Measurements from ENCODE around the gene PYGB. TPM values are rescaled to one million over a fixed set of nuclear protein-coding genes. Genes with fewer than 3 reads are reported as not detected.
"Not testable (repeated sequence)": the region's sequence is repeated elsewhere in the genome, so short reads cannot be mapped to it uniquely, and the experiment has no call there.

PYGB gene
- total RNA-seq, 1 experiment from 2014 or later = 118 TPM

- peak; percentile 48 for DNase-seq (ENCODE audit: low spot score)
Measured at GRCh38 chr20:25296094-25297093, 48.5 kb downstream of the PYGB start.

DNA sequence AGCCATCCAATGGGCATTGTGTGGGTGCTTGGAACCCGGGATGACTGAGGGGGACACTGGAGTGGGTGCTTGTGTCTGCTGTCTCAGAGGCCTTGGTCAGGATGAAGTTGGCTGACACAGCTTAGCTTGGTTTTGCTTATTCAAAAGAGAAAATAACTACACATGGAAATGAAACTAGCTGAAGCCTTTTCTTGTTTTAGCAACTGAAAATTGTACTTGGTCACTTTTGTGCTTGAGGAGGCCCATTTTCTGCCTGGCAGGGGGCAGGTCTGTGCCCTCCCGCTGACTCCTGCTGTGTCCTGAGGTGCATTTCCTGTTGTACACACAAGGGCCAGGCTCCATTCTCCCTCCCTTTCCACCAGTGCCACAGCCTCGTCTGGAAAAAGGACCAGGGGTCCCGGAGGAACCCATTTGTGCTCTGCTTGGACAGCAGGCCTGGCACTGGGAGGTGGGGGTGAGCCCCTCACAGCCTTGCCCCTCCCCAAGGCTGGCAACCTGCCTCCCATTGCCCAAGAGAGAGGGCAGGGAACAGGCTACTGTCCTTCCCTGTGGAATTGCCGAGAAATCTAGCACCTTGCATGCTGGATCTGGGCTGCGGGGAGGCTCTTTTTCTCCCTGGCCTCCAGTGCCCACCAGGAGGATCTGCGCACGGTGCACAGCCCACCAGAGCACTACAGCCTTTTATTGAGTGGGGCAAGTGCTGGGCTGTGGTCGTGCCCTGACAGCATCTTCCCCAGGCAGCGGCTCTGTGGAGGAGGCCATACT lies 49.4 kb downstream of the PYGB start:
- DNase-seq (ENCODE audit: low spot score) = peak; percentile 33

DNA sequence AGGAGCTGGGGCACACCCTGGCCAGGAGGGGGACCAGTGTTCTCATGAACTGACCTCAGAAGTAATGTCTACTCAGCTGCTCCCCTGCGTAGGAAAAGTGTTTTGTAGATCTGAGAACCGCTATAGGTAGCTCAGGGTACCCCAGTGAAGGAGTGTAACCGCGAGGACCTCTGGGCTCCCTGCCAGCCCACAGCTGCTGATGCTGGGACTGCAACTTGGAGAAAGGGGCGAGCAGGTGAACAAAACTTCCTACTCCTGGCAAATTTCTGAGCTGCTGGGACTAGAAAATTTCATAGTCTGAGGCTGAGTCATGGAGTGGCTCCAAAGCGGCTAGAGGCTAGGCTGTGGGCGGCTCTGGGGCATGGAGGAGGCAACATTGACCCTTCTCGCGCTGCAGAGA lies 51.9 kb downstream of the PYGB start:
- DNase-seq (ENCODE audit: low spot score) = peak; percentile 63

- peak; percentile 51 for DNase-seq (ENCODE audit: low spot score)
Measured at GRCh38 chr20:25300496-25301170, 52.7 kb downstream of the PYGB start.

DNA sequence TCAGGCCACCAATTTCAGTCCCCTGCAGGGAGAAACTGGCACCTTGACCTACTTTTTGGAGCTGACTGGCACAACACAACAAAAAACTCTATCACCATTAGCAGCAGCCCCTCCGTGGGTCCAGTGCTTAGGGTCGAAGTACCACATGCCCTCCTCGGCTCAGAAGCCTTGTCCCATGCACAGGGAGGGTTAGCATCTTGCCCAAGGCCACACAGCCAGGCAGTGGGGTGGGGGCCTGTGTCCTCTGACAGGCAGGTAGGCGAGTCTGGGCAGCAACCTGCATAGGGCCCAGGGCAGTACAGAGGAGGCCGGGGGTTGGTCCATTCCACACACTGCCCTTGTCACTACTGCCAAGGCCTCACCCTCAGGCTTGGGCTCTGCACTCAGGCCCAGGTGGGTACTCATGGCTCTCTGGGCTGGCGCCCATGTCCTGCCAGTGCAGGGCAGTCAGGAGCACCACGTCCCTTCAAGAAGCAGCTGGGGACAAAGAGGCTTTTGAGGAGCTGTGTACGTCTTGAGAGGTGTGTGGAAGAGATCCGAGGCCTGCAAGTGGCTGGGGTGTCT lies 53.6 kb downstream of the PYGB start:
- no peak for DNase-seq (ENCODE audit: low spot score)

DNA sequence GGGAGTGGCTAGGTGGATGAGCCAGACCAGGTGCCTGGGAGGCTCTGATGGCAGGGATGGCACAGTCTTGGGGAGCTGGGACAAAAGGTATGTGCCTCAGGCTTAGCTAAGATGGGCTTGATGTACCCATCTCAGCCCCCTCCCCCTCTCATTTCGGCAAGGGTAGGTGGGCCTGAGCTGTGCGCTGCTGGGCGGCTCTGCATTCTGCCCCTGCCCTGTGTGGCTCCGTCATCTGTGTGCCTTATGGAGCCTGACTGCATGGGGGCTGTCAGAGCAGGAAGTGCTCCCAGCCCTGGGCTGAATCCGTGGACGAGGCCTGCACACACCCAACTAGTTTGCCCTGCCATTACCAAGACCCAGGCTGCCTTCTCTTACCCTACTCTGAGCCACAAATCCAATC lies 54.7 kb downstream of the PYGB start:
- no peak for DNase-seq (ENCODE audit: low spot score)

DNA sequence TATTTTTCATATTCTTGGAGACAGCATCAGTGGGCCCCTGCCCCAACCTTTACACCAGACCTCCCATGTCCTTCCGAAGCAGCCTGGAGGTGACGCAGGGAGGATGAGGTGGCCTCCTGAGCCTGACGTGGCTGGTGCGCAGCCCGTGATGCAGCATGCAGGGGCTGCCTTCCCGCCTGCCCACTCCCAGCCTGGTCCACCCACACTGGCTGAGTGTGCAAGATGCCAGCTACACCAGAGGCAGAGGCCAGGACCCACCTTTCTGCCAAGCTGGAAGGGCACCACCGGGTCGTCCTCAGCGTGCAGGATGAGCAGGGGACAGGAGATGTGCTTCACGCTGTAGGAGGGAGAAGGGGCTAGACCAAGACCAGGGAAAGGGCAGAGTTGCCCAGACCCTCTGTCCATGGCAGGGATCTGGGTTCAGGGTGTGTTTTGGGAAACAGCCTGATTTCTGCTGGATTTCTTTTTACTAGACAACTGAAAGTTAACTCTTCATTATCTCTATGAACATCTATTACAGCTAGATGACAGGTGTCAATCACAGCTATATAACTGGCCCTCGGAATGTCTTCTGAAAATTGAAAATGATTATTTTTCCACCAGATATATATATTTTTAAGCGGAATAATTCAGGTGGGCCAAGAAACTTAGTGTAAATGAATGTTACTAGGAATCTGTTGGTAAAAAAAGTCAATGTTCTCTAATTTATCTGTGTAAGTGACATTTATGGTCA lies 55.6 kb downstream of the PYGB start:
- DNase-seq (ENCODE audit: low spot score) = no peak

DNA sequence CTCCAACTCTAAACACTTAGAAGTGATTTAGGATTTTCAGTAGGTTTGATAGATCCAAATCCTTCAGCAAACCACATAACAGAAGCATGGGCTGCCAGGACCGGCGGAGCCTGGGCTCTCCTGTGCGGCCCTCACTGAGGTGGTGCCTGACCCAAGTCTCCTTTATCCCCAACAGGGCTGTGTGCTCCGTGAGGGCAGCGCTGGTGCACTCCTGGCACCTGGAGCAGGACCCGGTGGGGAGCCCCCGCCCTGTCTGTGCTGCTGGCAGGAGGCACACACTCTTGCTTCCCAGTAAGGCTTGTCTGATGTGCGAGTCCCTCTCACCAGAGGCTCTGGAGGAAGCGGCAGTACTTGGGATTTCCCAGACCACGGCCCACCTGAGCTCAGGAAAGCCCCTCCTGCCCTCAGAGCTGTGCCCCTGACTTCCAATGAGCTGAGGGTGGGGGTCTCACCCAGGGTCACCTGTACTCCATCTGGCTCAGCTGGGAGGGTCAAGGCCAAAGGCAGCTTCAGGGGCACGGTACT lies 56.2 kb downstream of the PYGB start:
- no peak for DNase-seq (ENCODE audit: low spot score)

DNA sequence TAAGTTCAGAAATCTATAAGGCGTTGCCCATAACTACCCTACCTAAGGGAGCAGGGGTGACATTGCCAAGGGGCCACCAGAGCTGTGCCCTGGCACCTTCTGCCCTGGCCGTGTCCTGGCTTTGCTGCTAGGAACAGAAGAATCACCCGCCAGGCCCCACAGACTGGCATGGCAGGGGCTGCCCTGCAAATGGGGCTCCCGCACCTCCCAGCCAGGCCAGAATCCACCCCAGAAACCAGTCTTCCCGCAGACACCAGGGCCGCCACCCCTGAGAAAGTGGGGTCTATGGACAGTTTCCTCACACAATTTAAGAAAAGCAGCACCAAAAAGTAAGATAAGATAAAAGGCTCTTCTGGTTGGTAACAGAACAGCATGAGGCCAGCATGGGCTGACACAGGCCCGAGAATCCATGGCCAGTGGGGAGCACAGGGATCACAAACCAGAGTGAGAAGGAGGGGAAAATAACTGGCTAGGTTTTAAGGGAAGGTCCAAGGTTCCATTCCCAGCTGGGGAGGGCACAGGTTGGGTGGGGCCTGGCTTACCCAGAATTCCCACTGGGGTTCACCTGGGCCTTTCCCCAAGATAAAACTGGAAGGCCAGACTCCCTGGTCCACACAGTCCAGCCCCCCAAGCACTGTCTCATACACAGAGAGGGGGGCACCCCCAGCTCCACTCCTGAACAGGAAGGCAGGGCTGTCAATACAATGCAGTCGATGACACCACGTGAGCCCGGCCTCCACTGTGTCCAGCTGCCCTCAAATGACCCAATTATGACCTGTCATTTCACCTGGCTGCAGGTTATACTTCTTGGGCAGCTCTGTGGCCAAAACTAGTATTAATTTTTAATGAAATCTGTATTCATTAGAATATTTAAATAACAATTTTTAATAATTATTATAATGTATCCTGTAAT lies 59.4 kb downstream of the PYGB start:
- DNase-seq (ENCODE audit: low spot score) = no peak

DNA sequence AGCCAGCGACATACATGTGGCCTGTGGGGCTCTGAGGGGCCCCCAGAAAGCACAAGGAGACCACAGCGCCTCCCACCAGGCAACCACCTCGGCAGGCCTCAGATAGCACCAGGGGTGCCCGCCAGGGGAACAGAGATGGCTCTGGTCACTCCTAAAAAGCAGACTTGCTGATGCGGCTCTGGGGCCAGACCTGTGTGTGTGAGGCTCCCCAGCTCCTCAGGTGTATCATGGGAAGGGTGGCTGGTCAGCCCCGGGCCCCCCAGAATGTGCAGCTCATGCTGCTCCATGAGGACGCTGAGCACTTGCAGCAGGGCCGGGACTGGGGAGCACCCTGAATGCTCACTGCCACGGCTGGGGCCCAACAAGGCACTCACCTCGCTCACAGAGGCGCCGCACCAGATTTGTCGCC lies 60.2 kb downstream of the PYGB start:
- DNase-seq (ENCODE audit: low spot score) = no peak

DNA sequence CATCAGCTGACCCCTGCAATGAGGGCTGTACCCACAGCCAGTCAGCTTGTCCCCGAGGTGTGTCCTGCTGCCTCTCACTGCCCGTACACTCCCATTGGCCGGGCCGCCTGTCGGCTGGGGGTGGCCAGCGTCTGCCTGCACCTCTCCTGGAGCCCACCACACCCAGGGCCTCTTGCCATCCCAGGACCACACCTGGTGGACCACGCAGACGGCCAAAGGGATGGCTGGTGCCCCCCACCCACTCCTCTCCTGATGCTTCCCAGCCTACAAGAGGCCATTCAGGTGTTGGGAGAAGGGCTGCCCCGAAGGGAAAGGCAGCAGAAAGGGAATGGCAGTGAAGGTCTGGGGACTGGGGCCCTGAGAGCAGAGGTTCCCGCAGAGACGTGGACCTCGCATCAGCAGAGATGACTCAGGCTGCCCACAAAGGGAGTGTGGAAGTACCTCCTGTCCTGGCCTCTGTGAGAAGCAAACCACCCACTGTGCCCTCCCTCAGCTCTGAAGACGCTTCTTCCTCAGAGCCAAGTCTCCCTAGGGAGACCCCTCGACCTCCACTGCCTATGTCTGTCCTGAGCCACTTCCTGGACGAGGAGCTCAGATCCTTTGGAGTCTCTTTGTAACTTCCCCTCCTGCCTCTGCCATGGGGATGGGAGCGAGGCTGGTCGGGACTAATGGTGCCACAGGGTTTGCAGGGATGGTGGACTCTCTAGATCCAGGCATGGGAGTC lies 60.9 kb downstream of the PYGB start:
- DNase-seq (ENCODE audit: low spot score) = peak; percentile 93

DNA sequence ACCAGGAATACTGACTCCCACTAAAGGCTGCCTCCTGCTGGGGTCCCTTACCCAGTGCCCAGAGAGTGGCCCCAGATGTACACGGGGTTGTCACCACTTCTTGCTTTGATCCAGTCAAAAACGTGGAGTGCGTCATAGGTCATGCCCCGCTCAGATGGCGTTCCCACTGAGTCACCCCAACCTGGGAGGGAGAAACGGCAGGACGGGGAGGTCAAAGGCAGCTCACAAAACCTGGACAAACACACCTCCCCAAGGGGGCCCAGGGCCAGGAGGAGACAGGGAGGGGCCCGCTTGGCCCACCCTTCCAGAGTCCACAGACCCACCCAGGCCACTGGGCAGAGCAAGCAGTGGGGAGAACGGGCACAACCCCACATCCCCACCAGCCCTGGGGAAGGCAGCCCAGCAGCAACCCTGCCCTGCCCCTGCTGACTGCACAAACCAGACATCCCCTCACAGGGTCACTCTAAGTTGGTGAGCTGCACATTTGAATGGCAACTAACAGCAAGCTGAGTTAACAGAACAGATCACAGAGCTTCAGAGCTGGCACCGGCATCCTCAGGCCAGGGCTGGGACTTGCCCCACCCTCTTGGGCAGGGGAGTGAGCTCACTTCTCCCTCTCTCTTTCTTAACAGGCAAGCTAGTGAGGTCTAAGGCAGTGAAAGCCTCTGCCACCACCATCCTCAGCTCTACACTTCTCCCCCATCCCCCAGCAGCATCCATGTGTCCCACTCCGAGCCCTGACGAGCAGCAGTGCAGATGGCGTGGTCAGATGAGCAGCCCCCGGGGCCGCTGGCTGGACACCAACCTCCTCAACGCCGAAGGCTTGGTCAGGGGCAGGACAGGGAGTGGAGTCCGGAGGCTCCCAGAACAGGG lies 61.7 kb downstream of the PYGB start:
- DNase-seq (ENCODE audit: low spot score) = peak; percentile 96

DNA sequence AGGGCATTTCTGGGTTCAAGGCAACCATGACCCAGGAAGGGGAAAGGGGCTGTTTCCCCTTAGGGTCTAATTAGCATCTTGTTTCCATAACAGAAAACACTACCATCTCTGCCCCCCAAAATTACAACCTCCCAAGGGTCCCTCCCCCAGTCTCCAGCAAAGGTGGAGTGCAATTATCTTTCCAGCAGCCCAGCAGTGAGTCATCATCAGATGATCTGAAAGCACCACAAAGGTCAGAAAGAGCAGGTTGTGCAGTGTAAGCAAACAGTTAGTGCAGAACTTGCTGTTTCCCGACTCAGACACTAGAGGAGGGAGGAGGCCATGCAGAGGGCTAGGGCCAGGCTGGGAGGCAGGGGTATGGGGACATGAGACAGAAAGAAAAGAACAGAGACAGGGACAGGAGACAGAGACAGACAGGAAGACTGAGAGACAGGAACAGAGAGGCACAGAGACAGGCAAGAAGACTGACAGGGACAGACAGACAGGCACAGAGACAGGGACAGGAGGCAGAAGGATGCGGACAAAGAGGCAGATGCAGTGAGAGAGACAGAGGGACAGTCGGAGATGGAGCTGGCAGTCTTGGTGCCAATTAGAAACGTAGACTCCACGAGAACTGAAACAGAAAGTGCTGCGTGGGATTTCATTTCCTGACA lies 62.5 kb downstream of the PYGB start:
- DNase-seq (ENCODE audit: low spot score) = peak; percentile 99

DNA sequence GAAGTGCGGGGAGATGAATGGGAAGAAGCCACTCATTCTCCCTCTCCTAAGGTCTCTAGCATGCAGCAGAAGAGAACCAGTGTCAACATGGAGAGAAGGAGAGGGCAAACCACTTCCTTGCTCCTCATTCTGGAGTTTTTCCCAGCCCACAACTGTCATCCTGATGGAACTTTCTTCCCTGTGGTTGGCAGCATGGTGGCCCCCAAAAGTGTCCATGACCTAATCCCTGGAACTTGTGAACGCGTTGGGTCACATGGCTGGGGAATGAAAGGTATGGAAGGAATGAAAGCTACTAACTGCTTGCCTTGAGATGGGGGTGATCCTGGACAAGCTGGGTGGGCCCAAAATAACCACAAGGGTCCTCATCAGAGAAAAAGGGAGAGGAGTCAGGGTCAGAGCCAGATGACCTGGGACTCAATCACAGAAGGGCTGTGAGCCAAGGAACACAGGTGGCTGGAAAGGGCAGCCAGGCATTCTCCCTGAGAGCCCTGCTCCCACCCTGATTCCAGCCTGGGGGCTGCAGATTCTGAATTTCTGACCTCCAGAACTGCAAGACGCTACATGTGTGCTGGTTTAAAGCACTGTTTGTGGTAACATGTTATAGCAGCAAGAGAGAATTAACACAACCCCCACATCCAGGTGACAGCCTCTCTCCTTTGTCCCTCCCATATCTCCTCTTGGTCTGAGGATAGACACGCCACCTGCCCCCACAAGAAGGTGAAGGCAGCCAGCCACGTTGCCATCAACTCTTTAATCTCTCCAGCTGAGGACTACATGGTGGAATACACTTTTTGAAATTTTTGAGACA lies 63.2 kb downstream of the PYGB start:
- peak; percentile 97 for DNase-seq (ENCODE audit: low spot score)

DNA sequence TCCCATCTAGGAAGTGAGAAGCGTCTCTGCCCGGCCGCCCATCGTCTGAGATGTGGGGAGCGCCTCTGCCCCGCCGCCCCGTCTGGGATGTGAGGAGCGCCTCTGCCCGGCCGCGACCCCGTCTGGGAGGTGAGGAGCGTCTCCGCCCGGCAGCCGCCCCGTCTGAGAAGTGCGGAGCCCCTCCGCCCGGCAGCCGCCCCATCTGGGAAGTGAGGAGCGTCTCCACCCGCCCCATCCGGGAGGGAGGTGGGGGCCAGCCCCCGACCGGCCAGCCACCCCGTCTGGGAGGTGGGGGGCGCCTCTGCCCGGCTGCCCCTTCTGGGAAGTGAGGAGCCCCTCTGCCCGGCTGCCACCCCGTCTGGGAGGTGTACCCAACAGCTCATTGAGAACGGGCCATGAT lies 64.8 kb downstream of the PYGB start:
- not testable (repeated sequence) for DNase-seq (ENCODE audit: low spot score)

GRCh38 chr20:25313593-25313992 lies 65.7 kb downstream of the PYGB start:
- no peak for DNase-seq (ENCODE audit: low spot score)

All from A172 (cell line).